Measurements from ENCODE around the gene LYPD6.

Gene LYPD6

DNA sequence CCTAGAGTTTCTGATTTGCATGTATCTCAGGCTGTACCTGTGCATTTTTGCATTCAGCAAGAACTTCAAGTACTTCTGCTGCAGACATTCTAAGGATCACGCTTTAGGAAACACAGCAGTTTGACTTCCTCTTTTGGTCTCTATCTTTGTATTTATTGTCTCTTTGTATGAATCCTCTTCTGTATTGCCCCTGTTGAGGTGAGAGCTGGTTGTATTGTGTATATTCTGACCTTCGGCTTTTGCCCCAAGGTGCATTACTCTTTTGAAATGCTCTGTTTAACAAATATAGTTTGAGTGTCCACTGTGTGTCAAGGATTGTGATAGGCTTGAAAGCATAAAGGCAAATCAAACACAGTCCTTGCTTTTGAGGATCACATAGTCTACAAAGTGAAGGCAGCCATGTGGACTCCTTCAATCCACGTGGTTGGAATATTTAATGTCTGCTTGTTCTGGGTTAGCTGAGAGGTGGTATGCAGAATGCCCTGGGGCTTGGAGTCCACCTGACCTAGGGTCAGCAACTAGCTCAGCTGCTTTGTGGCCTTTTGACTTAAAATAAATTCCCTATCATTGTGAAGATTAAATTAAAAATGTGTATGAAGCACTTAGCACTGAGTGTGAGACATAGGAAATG lies 108.1 kb downstream of the LYPD6 start:
- no peaks in the 10 kb centered on the region for H3K36me3 Mint-ChIP-seq (ENCODE audit: low read depth)

DNA sequence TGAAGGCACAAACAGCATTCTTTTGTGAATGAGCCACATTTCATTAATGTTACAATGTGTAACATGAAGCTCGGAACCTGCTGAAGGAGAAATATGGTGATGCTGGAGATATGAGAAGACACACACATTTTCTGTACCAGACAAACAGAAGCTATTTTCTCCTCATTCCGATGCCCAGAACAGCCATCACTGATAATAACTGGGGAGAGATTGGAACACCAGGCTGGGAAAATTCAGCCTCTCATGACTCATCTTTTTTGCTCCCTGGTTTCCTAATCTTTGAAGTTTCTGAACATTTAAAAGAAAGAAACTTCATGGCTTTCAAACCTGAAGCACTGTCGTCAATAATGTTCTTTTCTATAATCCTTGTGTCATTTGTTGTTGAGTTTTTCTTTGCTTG lies 110.9 kb downstream of the LYPD6 start:
- Mint-ChIP-seq H3K36me3 (ENCODE audit: low read depth) (no peaks in the 10 kb centered on the region), H3K27me3 (ENCODE audit: low read depth) (no peaks in the 10 kb centered on the region), H3K4me1 (ENCODE audit: low read depth) (no peaks in the 10 kb centered on the region), H3K4me3 (no peak overlapping the region), H3K27ac (no peak overlapping the region), H3K9me3 (no peaks in the 10 kb centered on the region)

More for the DNA sequence above, 108.1 kb downstream of the LYPD6 start:
- no peak overlapping the region for H3K27ac Mint-ChIP-seq
- no peaks in the 10 kb centered on the region for H3K4me1 Mint-ChIP-seq (ENCODE audit: low read depth)
- H3K4me3 Mint-ChIP-seq = no peak overlapping the region
- H3K9me3 Mint-ChIP-seq = no peaks in the 10 kb centered on the region
- no peaks in the 10 kb centered on the region for H3K27me3 Mint-ChIP-seq (ENCODE audit: low read depth)

DNA sequence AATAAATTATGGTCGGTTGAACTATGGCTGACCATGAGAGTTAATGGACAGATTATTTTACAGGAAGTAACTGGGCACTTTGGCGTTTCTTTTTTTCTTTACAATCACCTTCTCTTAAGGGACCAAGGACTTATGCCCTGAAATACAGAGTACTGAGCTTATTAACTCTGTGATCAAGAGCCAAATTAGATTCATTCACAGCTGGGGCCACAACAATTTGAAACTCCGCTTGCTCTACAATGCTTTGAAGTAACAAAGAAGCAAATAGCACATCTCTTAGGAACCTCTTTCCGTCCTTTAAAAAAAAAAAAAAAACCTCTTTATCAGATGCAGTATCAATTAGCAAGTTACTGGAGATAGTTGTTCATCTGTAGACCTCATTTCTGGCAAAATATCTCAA lies 112.0 kb downstream of the LYPD6 start:
- H3K27ac Mint-ChIP-seq = no peak overlapping the region
- no peak overlapping the region for H3K4me3 Mint-ChIP-seq
- H3K27me3 Mint-ChIP-seq (ENCODE audit: low read depth) = no peaks in the 10 kb centered on the region
- H3K36me3 Mint-ChIP-seq (ENCODE audit: low read depth) = no peaks in the 10 kb centered on the region
- no peaks in the 10 kb centered on the region for H3K4me1 Mint-ChIP-seq (ENCODE audit: low read depth)
- no peaks in the 10 kb centered on the region for H3K9me3 Mint-ChIP-seq

DNA sequence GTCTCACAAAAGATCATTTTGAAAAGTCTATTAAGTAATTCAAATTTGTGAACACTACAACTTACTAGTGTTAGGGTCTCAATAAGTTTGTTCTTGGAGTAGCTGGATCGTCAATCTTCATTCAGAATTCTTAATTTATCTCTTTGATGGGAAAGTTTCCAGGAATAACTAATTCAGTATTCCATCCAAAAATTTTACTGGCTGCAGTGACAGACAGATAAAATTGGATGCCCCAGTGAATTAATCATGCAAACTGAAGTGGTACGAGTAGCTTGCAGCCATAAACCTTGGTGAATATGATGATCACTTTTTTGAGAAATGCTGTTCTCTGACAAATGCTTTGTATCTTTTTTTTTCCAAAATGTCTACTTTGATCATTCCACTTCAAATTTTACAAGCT lies 112.8 kb downstream of the LYPD6 start:
- Mint-ChIP-seq H3K27me3 (ENCODE audit: low read depth) (no peaks in the 10 kb centered on the region), H3K27ac (no peak overlapping the region), H3K4me1 (ENCODE audit: low read depth) (no peaks in the 10 kb centered on the region), H3K9me3 (no peaks in the 10 kb centered on the region), H3K36me3 (ENCODE audit: low read depth) (no peaks in the 10 kb centered on the region), H3K4me3 (no peak overlapping the region)

DNA sequence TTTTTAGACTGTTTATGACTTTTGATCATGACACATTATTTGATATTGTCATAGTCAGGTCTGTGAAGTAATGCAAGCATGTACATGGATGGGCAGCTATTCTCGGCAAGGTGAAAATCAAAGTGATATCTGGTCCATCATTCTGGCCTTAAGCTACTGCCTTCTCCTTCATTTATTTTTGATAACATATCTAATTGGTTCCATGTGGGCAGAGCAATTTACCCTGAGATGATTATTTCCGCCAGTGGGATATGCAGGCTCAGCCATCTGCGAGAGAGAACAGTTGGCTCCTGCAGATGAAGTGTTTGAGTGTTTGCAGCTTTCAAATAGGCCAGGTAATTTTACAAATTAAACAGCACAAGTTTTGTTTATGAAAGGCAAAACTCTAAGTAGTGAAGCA lies 116.4 kb downstream of the LYPD6 start:
- H3K9me3 Mint-ChIP-seq = no peaks in the 10 kb centered on the region
- H3K4me1 Mint-ChIP-seq (ENCODE audit: low read depth) = no peaks in the 10 kb centered on the region
- no peak overlapping the region for H3K27ac Mint-ChIP-seq
- no peak overlapping the region for H3K4me3 Mint-ChIP-seq
- H3K27me3 Mint-ChIP-seq (ENCODE audit: low read depth) = no peaks in the 10 kb centered on the region
- no peaks in the 10 kb centered on the region for H3K36me3 Mint-ChIP-seq (ENCODE audit: low read depth)

DNA sequence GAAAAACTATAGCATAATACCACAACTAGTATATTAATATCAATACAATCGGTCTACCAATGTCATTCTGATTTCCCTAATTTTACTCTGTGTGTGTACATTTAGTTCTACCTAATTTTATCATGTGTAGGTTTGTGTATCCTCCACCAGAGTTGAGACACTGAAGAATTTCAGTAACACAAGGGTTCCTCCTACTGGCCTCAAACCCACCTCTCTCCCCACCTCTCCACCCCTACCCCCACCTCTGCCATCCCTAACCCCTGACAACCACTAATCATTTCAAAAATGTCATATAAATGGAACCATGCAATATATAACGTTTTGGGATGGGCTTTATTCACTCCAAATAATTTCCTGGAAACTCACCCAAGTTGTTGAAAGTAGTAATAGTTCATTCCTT lies 117.9 kb downstream of the LYPD6 start:
- H3K4me1 Mint-ChIP-seq (ENCODE audit: low read depth) = no peaks in the 10 kb centered on the region
- no peak overlapping the region for H3K4me3 Mint-ChIP-seq
- no peaks in the 10 kb centered on the region for H3K9me3 Mint-ChIP-seq
- no peaks in the 10 kb centered on the region for H3K27me3 Mint-ChIP-seq (ENCODE audit: low read depth)
- no peaks in the 10 kb centered on the region for H3K36me3 Mint-ChIP-seq (ENCODE audit: low read depth)
- no peak overlapping the region for H3K27ac Mint-ChIP-seq

DNA sequence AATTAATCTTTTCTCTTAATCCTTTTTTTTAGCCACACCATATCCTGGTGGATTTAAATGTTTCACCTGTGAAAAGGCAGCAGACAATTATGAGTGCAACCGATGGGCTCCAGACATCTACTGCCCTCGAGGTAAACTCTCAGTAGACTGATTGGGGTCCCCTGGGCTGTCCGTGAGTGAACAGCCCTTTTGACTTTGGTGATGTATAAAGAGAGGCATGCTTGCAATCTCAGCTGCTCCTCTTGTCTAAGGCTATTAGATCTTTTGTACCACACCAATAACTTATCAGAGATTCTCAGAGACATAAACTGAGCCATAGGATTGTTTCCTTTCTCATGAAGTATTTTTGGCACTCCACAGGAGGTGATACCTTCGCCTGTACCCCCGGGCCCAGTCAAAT lies 118.6 kb downstream of the LYPD6 start:
- Mint-ChIP-seq H3K27ac (no peak overlapping the region), H3K4me1 (ENCODE audit: low read depth) (no peaks in the 10 kb centered on the region), H3K36me3 (ENCODE audit: low read depth) (no peaks in the 10 kb centered on the region), H3K9me3 (no peaks in the 10 kb centered on the region), H3K4me3 (no peak overlapping the region), H3K27me3 (ENCODE audit: low read depth) (no peaks in the 10 kb centered on the region)

DNA sequence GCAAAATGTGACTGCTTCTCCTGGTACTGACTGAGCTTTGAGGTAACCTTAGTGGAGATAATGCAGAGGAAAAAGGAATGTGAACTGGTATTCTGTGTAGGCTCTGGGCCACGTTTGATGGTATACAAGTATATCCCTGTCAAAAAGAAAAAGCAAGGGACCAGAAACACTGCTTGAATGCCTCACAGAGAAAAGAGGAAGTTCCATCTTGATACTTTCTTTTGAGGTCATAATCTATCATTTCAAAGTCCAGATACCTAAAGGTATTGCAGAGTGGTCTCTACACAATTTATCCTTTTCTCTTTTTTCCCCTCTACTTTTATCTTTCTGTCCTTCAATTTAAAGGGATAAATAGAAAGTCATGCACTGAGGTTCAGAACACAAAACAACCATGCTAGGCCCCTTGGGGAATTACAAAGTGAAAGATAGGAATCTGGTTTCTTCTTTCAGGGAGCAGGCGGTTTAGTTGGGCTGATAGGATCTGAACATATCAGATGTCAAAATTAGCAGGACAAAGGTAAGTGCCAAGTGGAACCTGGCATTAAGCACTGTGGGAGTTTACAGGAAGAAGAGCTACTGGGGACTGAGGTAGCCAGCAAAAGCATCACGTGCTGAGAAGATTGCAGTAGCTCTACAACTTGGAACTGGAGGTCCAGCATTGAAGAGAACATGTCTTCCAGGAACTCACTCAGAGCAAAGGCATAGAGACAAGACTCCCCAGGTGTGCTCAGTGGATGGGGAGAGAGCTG lies 121.2 kb downstream of the LYPD6 start:
- H3K27ac Mint-ChIP-seq = no peak overlapping the region
- H3K27me3 Mint-ChIP-seq (ENCODE audit: low read depth) = no peaks in the 10 kb centered on the region
- no peaks in the 10 kb centered on the region for H3K36me3 Mint-ChIP-seq (ENCODE audit: low read depth)
- peaks cover 9% of the 10 kb centered on the region for H3K9me3 Mint-ChIP-seq
- no peak overlapping the region for H3K4me3 Mint-ChIP-seq
- H3K4me1 Mint-ChIP-seq (ENCODE audit: low read depth) = peaks cover 8% of the 10 kb centered on the region

DNA sequence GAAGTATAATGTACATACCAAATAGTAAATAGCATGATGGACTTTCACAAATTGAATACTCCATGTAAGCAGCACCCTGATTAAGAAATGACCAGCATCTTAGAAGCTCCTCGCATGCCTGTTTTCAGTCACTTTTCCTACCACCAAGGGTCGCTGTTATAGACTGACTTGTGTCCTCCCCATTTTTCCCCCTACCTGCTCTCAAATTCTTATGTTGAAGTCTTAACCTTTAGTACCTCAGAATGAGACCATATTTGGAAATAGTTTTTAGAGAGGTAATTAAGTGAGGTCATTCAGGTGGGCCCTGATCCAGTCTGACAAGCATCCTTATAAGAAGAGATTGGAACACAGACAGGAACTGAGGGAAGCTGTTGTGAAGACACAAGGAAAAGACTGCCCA lies 125.9 kb downstream of the LYPD6 start:
- Mint-ChIP-seq H3K27ac (no peak overlapping the region), H3K9me3 (peaks cover 36% of the 10 kb centered on the region), H3K4me1 (ENCODE audit: low read depth) (peaks cover 8% of the 10 kb centered on the region), H3K36me3 (ENCODE audit: low read depth) (no peaks in the 10 kb centered on the region), H3K27me3 (ENCODE audit: low read depth) (peaks cover 4% of the 10 kb centered on the region), H3K4me3 (no peak overlapping the region)

DNA sequence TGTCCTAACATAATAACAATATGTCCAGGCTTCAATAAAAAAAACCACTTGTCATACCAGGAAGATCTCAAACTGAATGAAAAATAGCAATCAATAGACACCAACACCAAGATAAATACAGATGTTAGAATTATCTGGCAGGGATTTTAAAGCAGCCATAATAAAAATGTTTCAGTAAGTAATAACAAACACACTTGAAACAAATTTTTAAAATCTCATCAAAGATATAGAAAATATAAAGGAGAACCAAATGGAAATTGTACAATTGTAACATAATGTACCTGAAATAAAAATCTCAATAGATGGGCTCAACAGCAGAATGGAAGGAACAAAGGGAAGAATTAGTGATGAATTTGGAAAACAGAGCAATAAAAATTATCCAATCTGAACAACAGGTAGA lies 128.1 kb downstream of the LYPD6 start:
- peaks cover 40% of the 10 kb centered on the region for H3K9me3 Mint-ChIP-seq
- peaks cover 8% of the 10 kb centered on the region for H3K4me1 Mint-ChIP-seq (ENCODE audit: low read depth)
- H3K4me3 Mint-ChIP-seq = no peak overlapping the region
- H3K27ac Mint-ChIP-seq = no peak overlapping the region
- no peaks in the 10 kb centered on the region for H3K36me3 Mint-ChIP-seq (ENCODE audit: low read depth)
- peaks cover 4% of the 10 kb centered on the region for H3K27me3 Mint-ChIP-seq (ENCODE audit: low read depth)

DNA sequence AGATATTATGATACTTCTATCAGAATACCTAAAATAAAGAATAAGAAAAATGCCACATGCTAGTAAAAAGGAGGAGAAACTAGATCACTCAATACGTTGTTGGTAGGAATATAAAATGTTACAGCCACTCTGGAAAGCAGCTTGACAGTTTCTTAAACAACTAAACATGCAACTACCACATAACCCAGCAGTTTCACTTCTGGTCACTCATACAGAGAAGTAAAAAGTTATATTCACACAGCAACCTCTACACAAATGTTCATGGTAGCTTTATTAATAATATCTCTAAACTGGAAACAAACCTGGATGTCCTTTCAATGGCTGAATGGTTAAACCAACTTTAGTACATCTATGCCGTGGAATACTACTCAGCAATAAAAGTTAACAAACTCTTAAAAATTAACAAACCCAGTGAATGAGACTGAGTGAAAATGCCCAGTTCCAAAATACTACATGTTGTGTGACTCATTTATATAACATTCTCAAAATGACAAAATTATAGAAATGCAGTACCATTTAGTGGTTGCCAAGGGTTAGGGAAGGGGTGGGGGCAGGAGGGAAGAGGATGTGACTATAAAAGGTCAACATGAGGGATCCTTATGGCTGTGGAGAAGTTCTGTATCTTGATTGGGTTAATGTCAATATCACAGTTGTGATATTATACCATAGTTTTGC lies 133.1 kb downstream of the LYPD6 start:
- H3K27me3 Mint-ChIP-seq (ENCODE audit: low read depth) = peaks cover 2% of the 10 kb centered on the region
- H3K9me3 Mint-ChIP-seq = peaks cover 21% of the 10 kb centered on the region

DNA sequence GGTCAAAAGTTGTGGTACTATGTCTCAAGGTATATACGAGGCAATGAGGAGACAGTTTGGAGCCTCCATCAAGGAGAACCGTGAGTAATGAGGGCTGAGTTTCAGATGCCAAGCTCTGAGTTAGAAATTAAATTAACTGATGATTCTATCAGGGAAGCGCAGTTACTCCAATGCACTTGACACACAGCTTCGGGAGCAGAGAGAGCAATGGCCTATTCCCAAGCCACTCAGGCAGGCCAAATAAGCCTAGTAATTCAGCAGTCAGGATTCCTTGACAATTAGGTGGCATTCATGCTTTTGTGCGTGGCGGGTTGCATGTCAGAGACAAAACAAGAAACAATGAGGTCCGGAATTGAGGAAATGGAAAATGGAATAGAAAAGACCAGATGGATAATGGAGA lies 134.0 kb downstream of the LYPD6 start:
- H3K4me1 Mint-ChIP-seq (ENCODE audit: low read depth) = no peaks in the 10 kb centered on the region
- no peak overlapping the region for H3K4me3 Mint-ChIP-seq
- no peaks in the 10 kb centered on the region for H3K36me3 Mint-ChIP-seq (ENCODE audit: low read depth)
- no peak overlapping the region for H3K27ac Mint-ChIP-seq
- no peaks in the 10 kb centered on the region for H3K27me3 Mint-ChIP-seq (ENCODE audit: low read depth)
- peaks cover 13% of the 10 kb centered on the region for H3K9me3 Mint-ChIP-seq

More for the DNA sequence above, 133.1 kb downstream of the LYPD6 start:
- Mint-ChIP-seq H3K27ac (no peak overlapping the region), H3K4me3 (no peak overlapping the region), H3K36me3 (ENCODE audit: low read depth) (no peaks in the 10 kb centered on the region), H3K4me1 (ENCODE audit: low read depth) (no peaks in the 10 kb centered on the region)

DNA sequence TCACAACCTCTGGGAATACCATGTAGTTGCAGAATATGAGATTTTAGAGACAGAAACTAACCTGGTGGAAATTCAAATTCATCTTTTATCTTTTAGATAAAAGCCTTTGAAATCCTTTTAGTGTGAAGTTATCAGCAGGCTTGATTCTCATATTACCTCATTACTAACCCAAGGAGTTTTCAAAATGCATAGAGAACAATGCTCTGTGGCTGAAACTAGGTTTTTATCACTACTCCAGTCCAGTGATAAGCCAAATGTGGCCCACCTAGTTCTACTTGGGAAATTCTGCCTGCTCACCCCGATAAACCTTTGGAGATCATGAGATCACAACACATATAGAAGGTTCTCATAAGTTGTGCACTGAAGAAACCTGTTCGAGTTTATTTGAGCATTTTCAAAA lies 135.5 kb downstream of the LYPD6 start:
- H3K4me1 Mint-ChIP-seq (ENCODE audit: low read depth) = no peaks in the 10 kb centered on the region
- H3K4me3 Mint-ChIP-seq = no peak overlapping the region
- H3K9me3 Mint-ChIP-seq = peaks cover 5% of the 10 kb centered on the region
- no peaks in the 10 kb centered on the region for H3K36me3 Mint-ChIP-seq (ENCODE audit: low read depth)
- no peak overlapping the region for H3K27ac Mint-ChIP-seq
- H3K27me3 Mint-ChIP-seq (ENCODE audit: low read depth) = no peaks in the 10 kb centered on the region

DNA sequence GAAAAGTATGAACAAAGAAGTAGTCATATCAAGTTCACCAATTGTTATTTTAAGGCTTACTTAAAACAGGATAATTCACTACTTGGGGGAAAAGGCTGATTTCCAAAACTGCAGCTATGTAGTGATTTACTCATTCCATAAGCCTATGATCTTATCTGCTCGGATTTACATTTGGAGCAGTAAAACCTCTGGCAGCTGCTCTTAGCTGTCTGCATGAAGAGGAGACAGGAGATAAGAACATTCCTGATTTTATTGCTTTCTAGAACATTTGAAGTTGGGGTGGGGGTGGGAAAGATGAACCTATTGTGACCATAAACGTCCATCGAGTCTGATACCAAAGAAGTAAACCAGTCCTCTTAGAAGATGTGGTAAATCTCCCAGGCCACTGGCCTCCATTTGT lies 136.2 kb downstream of the LYPD6 start:
- no peaks in the 10 kb centered on the region for H3K27me3 Mint-ChIP-seq (ENCODE audit: low read depth)
- no peaks in the 10 kb centered on the region for H3K36me3 Mint-ChIP-seq (ENCODE audit: low read depth)
- peaks cover 3% of the 10 kb centered on the region for H3K9me3 Mint-ChIP-seq
- no peaks in the 10 kb centered on the region for H3K4me1 Mint-ChIP-seq (ENCODE audit: low read depth)
- no peak overlapping the region for H3K27ac Mint-ChIP-seq
- no peak overlapping the region for H3K4me3 Mint-ChIP-seq

DNA sequence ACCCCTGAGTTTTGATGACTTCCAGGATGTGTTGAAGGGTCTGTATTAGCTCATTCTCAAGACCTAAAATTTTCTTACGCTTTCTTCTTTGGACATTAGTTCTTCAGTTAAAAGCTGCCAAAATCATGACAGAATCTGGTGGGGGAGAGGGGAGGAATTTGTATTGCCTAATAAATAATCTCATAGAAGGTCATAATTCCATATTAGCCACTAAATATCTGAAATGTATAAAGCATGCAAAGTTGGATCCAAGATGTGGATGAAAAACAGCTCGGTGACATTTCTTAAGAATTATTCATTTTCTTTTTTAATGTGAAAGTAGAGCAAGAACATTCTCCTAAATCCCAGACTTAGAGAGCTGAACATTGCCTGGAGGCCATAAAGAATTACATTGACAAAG lies 137.0 kb downstream of the LYPD6 start:
- H3K27me3 Mint-ChIP-seq (ENCODE audit: low read depth) = no peaks in the 10 kb centered on the region
- no peak overlapping the region for H3K27ac Mint-ChIP-seq
- no peaks in the 10 kb centered on the region for H3K36me3 Mint-ChIP-seq (ENCODE audit: low read depth)

More for the DNA sequence above, 137.0 kb downstream of the LYPD6 start:
- Mint-ChIP-seq H3K9me3 (no peaks in the 10 kb centered on the region), H3K4me3 (no peak overlapping the region), H3K4me1 (ENCODE audit: low read depth) (no peaks in the 10 kb centered on the region)

Data from T-helper 1 cell treated with Interleukin-12 subunit alpha and Interleukin-12 subunit beta and Interleukin-4 antibody, amounts not matched to agents 30 μg/mL and 1 μg/mL, for 36 hours (primary cell).